HG03439 (cell line): Measurements from ENCODE around the gene BTNL8.

Experiments
- ATAC-seq: cut with Tn5 transposase; IDR thresholded peaks from one replicate; pipeline ENCODE4 v1.9.1; 2021; ENCODE audit warnings: mild to moderate bottlenecking, moderate library complexity; ENCODE audit not compliant: unreplicated experiment

The BTNL8 gene, protein sequence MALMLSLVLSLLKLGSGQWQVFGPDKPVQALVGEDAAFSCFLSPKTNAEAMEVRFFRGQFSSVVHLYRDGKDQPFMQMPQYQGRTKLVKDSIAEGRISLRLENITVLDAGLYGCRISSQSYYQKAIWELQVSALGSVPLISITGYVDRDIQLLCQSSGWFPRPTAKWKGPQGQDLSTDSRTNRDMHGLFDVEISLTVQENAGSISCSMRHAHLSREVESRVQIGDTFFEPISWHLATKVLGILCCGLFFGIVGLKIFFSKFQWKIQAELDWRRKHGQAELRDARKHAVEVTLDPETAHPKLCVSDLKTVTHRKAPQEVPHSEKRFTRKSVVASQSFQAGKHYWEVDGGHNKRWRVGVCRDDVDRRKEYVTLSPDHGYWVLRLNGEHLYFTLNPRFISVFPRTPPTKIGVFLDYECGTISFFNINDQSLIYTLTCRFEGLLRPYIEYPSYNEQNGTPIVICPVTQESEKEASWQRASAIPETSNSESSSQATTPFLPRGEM

DNA sequence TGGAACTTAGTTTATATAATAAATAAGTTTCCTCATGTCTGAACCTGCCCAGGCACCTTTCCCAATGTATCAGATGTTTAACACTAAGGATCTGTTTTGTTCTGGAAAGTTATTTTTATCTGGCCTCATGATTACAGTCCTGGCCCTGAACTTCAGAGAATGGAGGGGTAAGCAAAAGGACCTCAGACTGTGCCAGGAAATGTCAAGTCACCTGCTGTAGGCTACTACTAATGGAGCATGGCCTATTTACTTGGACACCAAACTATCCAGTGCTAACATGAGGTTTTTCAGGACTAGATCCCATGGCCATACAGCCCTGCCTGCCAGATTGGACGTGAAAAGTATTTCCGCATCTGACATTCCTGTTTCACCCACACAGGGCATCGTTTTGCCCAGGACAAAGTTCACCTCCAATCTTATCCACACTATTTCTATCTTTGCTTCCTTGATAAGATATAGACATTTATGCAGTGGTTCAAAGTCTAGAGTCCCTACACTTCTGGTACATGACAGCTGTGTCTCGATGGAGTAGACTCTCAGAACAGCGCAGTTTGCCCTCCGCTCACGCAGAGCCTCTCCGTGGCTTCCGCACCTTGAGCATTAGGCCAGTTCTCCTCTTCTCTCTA lies at the start of gene BTNL8:
BTNL8 (plus strand) TSS at position 539 of the 626 bp plus-strand sequence. CDS start 152 bp downstream, outside the sequence.
- ATAC-seq = no peak

GRCh38 chr5:180849827-180850226 lies 49.1 kb upstream of the BTNL8 start:
- no peak for ATAC-seq

DNA sequence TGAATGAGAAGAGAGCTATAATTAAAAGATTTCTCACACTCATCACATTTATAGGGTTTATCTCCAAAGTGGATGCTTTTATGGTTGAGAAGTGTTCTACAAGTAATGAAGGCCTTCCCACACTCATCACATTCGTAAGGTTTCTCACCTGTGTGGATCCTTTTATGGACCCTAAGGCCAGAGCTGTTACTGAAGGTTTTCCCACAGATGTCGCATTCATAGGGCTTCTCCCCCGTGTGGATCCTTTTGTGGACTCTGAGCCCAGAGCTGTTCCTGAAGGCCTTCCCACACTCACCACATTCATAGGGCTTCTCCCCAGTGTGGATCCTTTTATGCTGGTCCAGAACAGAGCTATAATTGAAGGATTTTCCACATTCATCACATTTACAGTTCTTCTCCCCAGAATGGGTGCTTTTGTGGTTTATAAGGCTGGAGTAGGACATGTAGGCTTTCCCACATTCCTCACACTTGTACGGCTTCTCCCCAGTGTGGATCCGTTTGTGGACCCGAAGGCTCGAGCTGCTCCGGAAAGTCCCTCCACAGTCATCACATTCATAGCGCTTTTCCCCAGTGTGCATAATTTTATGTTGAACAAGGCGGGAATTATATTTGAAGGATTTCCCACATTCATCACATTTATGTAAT lies 48.4 kb upstream of the BTNL8 start:
- ATAC-seq = no peak

DNA sequence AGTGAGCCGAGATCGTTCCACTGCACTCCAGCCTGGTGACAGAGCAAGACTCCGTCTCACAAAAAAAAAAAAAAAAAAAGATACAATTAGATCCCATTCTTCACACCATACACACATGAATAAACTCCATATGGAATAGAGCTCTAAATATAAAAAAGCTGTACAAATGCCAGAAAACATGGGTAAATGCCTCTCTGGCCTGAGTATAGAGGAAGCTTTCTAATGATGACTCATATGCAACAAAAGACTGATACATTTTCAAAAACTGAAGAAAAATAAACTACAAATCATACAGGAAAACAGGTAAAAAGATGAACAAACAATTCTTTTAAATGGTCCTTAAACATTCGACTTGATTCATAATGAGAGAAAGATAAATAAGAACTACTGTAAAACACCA lies 46.5 kb upstream of the BTNL8 start:
- ATAC-seq = no peak

GRCh38 chr5:180853121-180853847 lies 45.7 kb upstream of the BTNL8 start:
- no peak for ATAC-seq

DNA sequence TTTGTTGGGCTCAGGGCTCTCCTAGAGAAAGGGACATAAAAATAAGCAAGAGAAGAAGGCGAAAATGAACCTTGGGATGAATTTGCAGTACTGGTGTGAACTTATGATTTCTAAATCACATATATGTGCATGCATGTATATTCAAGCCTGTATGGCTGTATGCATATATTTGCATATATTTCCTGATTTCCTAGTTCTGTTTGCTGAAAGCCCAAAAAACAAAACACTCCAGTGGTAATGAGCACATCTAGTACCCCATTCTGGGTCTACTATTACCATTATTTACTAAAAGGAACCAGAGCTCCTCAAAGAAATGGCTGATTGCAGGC lies 45.1 kb upstream of the BTNL8 start:
- no peak for ATAC-seq

DNA sequence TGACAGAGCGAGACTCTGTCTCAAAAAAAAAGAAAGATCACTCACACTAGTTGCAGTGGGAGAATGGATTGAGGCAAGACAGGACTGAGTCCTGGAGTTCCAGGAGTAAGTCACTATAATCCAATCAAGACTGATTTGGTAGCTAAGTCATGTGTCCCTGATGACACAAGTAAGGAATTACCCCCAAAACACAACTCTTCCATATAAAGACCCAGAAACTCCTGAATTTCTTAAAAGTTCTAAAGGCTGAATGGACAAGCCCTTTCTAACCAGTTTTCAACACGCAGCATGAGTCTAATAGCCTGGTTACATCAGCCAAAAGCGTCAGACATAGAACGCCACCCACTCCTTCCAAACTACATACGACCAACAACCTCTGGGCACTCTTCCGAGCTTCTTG lies 40.4 kb upstream of the BTNL8 start:
- no peak for ATAC-seq

DNA sequence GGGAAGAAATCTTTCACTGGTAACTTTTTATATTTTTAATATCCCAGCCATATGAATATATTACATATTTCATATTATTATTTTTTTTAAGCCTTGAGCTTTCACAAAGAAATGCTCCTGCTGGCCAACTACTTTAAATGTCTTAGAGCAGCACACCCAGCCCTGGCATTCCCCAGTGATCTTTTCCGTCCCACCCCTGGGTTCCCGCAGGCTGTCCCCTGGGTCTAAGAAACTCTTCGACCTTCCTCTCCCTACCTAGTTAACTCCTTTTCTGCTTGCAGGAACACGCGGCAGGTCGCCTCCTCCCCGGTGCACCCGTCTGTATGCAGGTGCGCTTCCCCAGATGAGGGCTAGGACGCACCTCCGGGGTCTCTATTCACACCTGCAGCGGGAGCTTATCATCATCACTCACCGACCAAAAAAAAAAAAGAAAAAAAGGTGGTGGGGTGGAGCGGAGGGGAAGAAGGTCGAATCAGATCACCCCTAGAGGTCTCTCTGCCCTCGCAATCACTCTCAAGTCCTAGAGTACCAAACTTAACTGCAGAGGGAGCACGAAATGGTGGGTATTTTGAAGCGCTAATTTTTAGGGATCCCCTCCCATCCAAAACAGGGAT lies 38.6 kb upstream of the BTNL8 start:
- ATAC-seq = peak; percentile 43

- ATAC-seq = peak; percentile 91
These were observed 37.8 kb upstream of the BTNL8 start, which contains the start of gene ZFP62 for GRCh38 chr5:180860887-180861822. TSS of gene ZFP62 (minus strand) at chr5:180861276. CDS start at chr5:180861219, 57 bp downstream.

DNA sequence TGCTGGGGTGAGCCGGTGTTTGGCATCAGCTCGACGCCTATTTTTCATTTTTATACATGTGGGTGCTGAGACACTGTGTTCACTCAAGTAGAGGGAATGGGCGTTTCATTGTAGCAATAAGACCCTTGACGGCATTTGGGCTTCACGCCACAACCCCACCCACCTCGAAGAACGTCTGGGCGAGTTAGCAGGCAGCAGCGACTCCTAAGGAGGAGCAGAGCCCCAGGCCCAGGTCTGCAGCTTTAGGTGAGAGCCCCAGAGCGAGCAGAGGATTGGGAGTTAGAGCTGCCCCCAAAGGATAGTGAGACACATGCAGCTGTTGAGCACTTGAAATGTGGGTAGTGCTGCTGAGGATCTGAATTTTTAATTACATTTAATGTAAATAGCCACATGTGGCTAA lies 36.3 kb upstream of the BTNL8 start:
- no peak for ATAC-seq

DNA sequence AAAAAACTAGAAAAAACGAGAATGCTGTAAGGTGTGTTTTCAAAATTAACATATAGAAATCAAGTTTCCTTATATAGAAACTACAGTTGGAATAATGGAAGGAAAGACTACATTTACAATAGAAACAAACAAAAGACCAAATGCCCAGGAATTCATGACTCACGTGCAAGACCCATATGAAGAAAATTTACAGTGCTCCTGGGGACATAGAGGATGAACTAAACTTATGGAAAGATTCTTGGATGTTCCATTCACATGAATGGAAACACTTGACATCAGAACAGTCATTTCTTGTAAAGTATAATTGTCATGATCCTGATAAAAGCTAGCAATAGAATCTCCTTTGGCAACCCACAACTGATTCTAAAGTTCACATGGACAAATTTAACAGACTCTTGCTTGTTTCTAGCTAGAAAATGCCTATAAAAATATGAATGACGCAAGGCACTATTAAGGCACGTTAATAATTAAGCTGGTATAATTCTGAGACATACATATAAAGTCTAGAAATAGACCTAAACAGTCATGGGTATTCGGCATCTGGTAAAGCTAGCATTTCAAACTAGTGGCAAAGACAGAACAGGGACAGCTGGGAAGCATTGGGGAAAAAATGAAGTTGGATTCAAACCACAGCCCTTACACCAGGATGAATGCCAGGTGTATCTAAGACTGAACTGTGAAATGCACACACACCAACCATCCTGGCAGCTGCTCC lies 32.8 kb upstream of the BTNL8 start:
- ATAC-seq = no peak

DNA sequence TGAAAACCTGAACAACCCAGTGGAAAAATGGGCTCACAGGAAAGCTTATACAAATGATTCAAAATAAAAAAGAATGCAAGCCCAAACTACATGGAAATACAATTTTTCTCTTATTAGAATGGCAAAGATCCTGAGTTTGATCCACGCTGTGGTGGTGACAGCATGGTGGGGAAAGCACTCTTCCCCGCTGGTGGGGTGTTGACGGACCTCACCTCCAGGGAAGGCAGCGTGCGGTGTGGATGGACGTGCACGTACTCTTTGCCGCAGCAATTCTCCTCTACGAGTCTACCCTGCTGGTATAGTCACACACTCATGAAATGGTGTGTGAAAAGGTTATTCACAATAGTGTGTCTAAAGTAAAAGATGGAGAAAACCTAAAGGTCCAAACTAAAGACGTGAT lies 32.0 kb upstream of the BTNL8 start:
- no peak for ATAC-seq

DNA sequence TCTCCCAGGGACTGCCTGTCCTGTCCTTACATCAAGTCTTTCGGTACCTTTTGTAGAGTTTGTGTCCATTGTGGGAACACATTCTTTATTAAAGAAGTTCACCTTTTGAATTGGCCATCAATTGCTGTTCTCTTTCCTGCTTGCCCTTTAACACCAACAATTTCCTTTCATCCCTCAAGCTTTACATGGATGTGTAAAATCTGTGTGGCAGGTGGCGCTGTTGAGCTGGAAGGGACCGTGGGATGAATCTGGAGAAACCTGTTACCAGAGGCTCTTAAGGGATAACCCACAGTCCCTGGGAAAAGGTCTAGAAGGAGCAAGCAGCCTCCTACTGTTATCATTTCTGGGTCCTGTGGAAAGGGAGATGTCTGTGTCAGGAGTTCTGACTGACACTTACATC lies 30.0 kb upstream of the BTNL8 start:
- ATAC-seq = no peak

DNA sequence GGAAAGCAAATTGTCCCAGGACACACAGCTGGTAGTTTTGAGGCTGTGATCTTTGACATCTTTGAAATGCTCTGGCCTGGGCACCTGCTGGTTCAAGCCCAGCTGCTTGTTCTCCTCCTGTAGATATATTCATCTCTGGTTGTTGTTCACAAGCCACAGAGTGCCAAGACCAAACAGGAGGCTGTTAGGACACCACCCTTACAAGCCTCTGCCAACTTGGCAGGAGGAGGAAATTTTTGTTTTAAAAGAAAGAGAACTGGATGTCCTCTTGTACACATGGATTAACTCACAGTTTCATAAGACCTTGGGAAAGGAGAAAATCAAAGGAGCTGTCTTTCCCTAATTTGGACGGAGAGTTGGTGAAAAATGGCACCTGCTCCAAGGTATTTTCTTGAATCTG lies 29.4 kb upstream of the BTNL8 start:
- ATAC-seq = no peak

DNA sequence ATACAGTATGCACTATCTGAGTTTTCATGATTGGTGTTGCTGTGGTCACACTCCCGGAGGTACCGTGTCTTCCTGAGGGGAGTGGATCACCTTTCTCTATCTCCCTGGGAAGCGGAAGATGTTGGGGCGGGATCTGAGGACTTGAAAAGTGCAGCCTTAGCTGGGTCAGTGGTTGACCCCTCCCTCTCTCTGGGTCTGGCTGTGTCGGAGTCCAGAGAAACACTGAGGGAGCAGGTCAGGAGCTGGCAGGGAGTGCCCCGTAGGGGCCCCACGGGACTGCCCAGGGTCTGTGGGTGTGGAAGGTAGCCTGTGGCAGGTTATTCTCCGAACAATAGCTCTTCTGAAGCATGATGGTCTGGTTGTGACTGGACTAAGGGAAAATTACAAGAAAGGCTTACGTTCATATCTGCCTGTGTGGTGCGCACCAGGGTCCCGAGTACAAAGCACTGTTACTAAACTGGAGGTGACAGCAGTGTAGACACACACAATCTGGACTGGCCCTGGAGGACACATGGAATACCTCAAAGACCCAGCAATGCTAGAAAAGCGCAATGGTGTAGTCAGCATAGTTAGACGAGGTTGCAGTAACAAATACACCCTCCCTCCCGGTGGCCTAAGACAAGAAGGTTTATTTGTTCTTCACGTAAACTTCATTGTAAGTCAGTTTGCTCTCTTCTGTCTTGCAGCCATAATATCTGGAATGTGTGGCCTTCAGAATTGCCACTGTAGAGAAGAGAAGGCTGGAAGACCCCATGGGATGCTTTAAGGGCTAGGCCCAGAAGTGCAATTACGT lies 28.5 kb upstream of the BTNL8 start:
- ATAC-seq = no peak

DNA sequence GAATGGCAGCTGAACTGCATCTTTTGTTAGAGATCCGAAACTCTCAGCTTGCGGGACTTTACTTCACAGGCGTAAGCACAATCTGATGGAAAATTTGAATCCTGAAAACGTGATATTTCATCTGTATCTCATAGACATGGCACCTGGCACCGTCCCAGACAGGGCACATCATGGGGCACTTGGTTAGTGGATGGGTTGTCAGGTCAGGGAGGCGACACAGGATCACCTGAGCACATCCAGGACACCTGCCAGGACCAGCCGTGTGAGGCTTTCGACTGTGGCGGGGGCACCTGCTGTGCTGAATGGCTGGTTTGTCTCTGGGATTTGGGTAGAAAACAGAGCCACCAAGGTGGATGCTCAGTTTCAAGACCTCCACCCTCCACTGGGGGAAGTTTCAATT lies 26.5 kb upstream of the BTNL8 start:
- no peak for ATAC-seq

DNA sequence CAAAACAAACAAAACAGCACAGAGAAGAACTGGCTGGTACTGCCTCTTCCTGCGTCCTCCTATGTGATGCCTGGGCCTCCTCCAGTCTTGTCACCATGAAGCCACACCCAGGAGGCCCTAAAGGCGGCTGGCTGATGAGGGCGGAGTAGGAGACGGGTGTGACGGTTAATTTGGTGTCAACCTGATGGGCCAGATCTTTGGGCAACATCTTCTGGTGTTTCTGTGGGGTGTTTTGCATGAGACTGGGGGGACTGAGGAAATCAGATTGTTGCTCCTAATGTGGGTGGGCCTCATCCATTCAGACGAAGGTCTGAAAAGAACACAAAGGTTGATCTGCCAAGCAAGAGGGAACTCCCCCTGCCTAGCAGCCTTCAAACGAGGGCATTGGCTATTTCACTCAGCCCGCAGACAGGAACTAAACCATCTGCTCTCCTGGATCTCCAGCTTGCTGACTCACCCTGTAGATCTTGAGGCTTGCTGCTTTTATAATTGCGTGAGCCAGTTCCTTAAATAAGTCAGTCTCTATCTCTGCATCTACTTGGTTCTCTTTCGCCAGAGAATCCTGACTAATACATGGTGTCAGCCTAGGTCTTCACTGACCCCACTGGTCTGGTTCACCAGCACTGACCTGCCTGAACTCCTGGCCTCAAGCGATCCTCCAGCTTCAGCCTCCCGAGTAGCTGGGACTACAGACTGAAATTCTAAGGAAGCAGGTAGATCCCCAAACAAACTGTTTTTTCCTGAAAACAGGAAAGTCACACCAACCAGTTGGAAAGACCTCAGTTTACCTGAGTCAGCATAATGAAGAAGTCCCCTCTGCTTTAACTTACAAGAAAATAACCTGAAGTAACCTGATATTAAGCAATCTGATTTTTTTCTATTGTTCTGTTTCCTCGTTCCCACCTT lies 25.1 kb upstream of the BTNL8 start:
- no peak for ATAC-seq
